Activated CD4-positive, alpha-beta T cell treated with anti-CD3 and anti-CD28 coated beads, Interleukin-2, amount 50 U/mL, for 16 hours (primary cell): ENCODE data around the gene FRRS1L.

Experiments
- DNase-seq: peaks from one replicate; pipeline ENCODE4 v3.0.0-alpha.2; 2020

The FRRS1L gene

GRCh38 chr9:109100543-109101201 lies 66.4 kb downstream of the FRRS1L start:
- DNase-seq, result peak; percentile 31

- no peak for DNase-seq
Observed at GRCh38 chr9:109098960-109099308, 68.1 kb downstream of the FRRS1L start.

- DNase-seq, result peak; percentile 57
Observed at GRCh38 chr9:109098171-109098959, 68.7 kb downstream of the FRRS1L start.

GRCh38 chr9:109097146-109097545 lies 69.9 kb downstream of the FRRS1L start:
- no peak for DNase-seq

DNA sequence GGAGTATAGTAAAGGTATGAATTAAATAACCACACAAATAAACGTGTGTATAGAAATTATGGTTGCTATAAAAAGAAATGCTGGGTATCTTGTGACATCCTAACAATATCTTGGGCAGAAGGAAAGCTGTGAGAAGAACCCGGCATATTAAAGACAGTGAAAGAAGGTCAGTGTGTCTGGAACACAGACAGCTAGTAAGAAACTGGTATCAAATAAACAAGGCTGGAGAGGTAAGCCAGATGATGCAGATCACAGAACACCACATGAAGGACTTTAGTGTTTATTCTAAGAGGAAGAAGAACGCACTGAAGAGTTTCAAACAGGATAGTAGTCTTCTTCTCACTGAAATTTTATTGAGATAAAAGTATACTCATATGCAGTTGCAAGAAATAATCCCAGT lies 71.7 kb downstream of the FRRS1L start:
- no peak for DNase-seq

DNA sequence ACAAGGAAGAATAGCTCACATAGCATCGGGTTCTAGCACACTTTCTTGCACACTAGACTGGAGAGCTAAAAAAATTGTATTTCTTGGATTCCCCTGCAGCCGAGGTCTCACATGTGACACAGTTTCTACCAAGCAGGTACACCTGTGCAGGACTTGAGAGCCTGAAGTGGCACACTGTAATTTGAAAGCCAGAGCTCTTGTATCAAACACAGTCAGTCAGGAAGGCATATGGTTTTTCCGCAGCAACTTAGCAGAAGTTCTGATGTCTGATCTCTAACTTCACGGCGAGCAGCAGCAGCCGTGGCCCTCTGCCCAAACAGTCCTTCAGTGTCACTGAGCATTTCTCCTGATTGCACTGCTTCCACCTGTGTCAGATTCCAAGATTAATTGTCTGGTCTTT lies 72.8 kb downstream of the FRRS1L start:
- no peak for DNase-seq

- no peak for DNase-seq
Observed at GRCh38 chr9:109092587-109092986, 74.5 kb downstream of the FRRS1L start.

DNA sequence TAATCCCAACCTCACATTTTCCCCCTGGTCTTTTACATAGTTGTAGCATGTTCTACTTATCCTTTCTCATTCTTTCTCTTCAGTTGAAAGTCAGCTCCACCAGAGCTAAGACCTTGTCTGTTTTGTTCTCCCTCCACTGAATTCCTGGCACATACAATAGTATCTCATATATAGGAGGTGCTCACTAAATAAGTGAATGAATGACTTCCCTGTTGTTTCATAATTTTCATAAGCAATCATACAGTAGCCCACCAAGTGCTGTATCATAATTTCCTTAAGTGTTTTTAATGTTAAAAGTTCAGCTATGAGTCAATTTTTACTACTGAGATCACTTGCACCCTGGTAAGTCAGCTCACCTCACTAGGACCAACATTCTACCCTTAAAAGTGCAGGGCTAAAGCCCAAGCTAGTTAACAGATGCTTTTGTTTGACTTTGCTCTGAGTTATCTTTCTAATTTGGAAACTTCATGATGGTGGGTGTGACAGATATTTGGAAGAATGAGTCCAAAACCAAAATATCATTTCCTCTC lies 74.9 kb downstream of the FRRS1L start:
- DNase-seq, result peak; percentile 84

DNA sequence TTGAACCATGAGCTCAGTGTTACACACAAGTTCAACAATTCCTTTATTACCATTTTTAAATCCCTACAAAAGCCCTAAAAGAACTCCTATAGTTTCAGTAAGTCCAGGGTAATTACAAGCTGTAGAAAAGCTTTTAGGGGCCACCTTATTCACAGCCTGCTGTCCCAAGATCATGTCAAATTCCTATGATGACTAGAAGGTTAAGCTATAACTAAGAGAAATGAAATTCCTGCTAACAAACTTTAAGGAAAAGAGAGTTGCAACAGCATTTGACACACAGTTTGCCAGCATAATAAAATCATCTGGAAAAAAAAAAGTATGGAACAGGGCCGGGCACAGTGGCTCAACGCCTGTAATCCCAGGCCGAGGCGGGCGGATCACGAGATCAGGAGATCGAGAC lies 78.8 kb downstream of the FRRS1L start:
- no peak for DNase-seq

- DNase-seq, result no peak
Observed at GRCh38 chr9:109087795-109088194, 79.3 kb downstream of the FRRS1L start.

DNA sequence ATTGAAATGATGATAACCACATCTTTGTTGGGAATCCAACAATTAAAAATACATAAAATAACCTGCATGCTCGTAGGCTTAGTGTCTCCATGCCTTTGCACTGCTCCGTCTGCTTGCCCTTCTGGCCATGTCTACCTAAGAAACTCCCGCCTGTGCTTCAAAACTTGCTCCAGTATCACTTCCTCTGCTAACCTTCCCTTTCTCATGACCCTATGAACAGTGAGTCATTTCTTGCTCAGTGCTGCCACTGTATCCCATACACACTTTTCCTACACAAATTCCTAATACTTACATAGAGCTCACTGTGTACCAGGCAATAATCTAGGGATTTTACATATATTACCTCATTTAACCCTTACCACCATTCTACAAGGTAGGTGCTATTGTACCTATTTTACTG lies 80.8 kb downstream of the FRRS1L start:
- no peak for DNase-seq

DNA sequence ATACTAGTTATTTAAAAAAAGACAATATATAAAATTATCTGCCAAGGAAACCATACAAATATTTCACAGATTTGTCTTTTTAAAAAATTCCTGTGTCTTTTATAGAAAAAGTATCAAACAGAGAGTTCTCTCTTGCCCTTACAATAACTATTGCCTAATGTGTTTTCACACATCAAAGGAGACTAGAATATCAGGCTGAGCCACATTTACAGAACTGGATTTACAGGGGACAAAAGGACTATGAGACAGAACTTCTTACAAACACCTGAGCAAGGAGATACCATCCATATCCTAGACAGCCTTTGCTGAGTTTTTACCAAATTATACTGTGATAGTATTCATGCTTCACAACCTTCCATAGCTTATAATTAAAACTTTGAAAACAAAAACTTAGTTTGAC lies 81.5 kb downstream of the FRRS1L start:
- DNase-seq, result no peak

- DNase-seq, result no peak
Observed at GRCh38 chr9:109083813-109084405, 83.1 kb downstream of the FRRS1L start.

DNA sequence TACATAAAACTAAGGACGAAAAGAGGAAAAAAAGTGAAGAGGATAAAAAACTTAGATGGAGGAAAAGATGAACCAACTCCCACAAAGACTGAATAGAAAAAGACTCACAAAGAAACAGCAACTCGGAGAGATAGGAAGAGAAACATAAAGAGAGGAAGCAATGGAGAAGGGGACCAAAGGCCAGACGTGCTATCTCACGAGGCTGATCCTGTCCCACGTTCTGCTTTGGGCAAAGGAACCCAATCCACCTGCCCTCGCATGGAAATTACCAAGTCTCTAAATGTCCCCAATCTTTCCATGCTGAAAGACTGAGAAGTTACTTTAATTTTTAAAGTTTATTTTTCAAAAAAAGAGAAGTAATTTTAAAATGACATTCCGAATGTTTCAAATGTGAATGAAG lies 83.9 kb downstream of the FRRS1L start:
- DNase-seq, result no peak

DNA sequence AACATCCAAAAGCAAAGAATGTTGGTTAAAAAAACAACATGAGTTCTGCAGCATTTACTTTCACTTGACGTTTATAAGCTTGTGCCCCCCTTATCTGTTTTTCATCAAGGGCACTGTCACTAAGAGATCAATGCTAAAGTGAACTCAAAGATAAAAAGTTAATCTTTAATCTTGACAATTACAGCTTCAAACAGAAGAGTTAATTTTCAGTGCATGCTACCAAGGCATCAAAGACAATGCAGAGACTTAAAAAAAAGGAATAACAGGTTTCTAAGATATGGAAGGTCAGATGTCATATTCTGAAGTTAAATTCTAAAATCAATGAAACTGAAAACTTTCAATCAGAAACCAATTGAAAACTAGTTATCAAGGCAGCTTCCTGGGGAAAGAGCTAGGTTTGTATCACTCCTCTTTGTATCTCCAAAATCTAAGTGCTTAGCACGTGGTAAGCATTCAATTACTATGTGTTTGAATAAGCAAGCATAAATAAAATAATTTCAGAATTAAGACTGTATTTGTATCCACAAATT lies 84.9 kb downstream of the FRRS1L start:
- DNase-seq, result no peak
